Measurements from ENCODE around the gene FAM78A.
"Not testable (repeated sequence)": the region's sequence is repeated elsewhere in the genome, so short reads cannot be mapped to it uniquely, and the experiment has no call there.

The FAM78A gene

DNA sequence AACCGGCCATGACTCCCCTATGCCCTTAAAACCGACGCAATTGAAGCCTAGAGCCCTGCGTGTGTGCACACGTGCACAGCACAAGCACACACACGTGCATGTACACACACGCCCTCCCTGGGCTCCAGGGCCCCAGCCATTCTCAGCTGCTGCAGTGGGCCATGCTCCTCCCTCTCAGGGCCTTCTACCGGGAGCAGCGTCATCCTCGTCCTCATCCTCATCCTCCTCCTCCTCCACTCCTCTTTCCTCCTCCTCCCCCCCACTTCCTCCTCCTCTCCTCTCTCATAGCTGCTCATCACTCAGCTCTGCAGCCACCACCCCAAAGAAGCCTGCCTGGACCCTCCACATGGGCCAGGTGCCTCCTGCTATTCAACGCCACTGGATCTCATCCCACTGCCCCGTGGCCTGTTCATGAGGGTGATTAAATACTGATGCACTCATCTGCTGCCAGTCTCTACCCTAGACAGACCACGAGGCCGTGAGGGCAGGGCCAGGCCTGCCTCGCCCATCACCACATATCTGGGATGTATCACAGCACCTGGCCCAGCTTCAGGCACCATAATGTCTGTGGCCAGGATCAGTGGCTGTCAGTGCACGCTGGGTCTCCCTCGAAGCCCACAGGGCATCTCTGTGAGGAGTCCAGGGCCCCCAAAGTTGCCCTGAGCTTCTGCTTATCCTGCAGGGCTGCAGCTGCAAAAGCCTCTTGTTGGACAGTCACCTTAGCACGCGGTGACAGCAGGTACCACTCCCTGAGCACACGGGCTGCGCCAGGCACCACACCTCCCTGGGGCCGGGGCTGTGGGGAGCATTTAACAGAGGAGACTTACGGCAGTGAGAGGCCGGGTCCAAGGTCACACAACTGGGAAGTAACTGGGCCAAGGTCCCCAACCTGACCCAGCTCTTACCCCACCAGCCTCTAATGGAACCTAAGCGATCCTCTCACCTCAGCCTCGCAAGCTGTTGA is 9.8 kb downstream of the FAM78A start:
- Histone ChIP-seq H3K4me1 (ENCODE audit: control insufficient read depth, insufficient read depth, low read length) (no peaks in the 10 kb centered on the region), H3K9ac (ENCODE audit: low read depth, low read length) (no peak overlapping the region), H3K4me3 (ENCODE audit: low read depth, low read length) (no peak overlapping the region), H3K36me3 (ENCODE audit: control insufficient read depth, insufficient read depth, low read length) (peaks cover 5% of the 10 kb centered on the region), H3K9me3 (ENCODE audit: control insufficient read depth, insufficient read depth, low read length) (no peaks in the 10 kb centered on the region), H3K27me3 (ENCODE audit: control insufficient read depth, insufficient read depth, low read length) (no peaks in the 10 kb centered on the region)

DNA sequence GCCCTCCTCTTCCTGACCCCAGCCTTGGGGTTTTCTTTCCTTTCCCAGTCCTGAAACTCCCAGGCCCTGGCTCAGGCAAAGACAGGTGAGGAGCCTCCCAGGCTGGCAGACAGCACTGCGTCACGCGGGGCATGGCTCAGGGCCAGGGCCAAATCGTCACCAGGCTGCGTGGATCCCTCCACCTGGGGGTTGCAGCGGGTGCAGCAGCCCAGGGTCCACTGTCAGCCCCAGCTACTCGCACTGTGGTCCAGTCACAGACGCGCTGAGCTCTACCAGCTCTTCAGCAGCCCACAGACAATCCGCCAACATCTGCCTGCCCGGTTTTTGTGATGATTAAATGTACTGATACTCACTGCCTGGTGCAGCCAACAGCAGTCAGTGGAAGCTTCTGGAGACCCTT is 12.1 kb downstream of the FAM78A start:
- no peaks in the 10 kb centered on the region for H3K4me1 ChIP-seq (ENCODE audit: control insufficient read depth, insufficient read depth, low read length)
- no peaks in the 10 kb centered on the region for H3K9me3 ChIP-seq (ENCODE audit: control insufficient read depth, insufficient read depth, low read length)
- H3K4me3 ChIP-seq (ENCODE audit: low read depth, low read length) = no peak overlapping the region
- H3K36me3 ChIP-seq (ENCODE audit: control insufficient read depth, insufficient read depth, low read length) = peaks cover 14% of the 10 kb centered on the region
- H3K9ac ChIP-seq (ENCODE audit: low read depth, low read length) = no peak overlapping the region
- H3K27me3 ChIP-seq (ENCODE audit: control insufficient read depth, insufficient read depth, low read length) = no peaks in the 10 kb centered on the region

DNA sequence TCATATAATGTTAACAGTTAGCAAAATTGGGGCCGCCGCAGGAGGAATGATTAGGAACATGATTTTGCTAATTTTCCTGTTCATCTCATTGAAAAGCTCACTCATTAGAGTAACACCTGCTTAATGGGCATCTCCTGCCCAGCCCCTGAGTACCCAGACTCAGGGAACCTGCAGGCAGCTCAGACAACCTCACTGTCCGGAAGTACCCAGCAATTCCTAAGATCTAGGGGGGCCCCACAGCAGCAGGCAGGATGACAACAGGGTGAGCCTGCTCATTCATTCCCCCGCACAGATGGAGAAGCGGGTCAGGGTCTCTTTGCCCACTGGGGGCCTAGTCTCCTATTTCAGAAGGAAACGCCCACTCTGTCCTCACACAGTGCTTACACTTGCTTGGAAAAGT is 12.6 kb downstream of the FAM78A start:
- Histone ChIP-seq H3K4me3 (ENCODE audit: low read depth, low read length) (no peak overlapping the region), H3K9me3 (ENCODE audit: control insufficient read depth, insufficient read depth, low read length) (no peaks in the 10 kb centered on the region), H3K9ac (ENCODE audit: low read depth, low read length) (no peak overlapping the region), H3K4me1 (ENCODE audit: control insufficient read depth, insufficient read depth, low read length) (no peaks in the 10 kb centered on the region), H3K27me3 (ENCODE audit: control insufficient read depth, insufficient read depth, low read length) (no peaks in the 10 kb centered on the region), H3K36me3 (ENCODE audit: control insufficient read depth, insufficient read depth, low read length) (peaks cover 14% of the 10 kb centered on the region)

DNA sequence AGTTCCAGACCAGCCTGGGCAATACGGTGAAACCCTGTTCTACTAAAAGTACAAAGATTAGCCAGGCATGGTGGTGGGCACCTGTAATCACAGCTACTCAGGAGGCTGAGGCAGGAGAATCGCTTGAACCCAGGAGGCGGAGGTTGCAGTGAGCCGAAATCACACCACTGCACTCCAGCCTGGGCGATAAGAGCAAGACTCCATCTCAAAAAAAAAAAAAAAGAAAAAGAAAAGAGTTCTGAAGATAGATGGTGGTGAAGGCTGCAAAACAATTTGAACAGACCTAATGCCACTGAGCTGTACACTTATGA is 13.3 kb downstream of the FAM78A start:
- H3K36me3 ChIP-seq (ENCODE audit: control insufficient read depth, insufficient read depth, low read length) = peaks cover 14% of the 10 kb centered on the region
- not testable (repeated sequence) for H3K4me1 ChIP-seq (ENCODE audit: control insufficient read depth, insufficient read depth, low read length); H3K9ac ChIP-seq (ENCODE audit: low read depth, low read length)

DNA sequence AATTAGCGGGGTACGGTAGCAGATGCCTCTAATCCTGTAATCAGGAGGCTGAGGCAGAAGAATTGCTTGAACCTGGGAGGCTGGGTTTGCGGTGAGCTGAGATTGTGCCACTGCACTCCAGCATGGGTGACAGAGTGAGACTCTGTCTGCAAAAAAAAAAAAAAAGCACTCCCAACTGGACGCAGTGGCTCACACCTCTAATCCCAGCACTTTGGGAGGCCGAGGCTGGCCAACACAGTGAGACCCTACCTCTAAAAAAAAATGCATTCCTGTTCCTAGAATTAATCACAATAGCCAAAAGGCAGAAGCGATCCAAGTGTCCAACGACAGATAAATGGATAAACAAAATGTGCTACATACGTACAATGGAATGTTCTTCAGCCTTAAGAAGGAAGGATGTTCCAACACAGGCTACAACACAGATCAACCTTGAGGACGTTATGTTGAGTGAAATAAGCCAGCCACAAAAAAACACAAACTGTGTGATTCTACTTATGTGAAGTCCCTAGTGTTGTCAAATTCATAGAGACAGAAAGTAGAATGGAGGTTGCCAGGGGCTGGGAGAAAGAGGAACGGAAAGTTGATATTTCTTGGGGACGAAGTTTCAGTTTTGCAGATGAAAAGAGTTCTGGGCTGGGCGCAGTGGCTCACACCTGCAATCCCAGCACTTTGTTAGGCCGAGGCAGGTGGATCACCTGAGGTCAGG is 13.8 kb downstream of the FAM78A start:
- H3K36me3 ChIP-seq (ENCODE audit: control insufficient read depth, insufficient read depth, low read length) = peaks cover 14% of the 10 kb centered on the region
- no peak overlapping the region for H3K9ac ChIP-seq (ENCODE audit: low read depth, low read length)
- no peaks in the 10 kb centered on the region for H3K4me1 ChIP-seq (ENCODE audit: control insufficient read depth, insufficient read depth, low read length)
- H3K4me3 ChIP-seq (ENCODE audit: low read depth, low read length) = no peak overlapping the region
- H3K27me3 ChIP-seq (ENCODE audit: control insufficient read depth, insufficient read depth, low read length) = no peaks in the 10 kb centered on the region
- no peaks in the 10 kb centered on the region for H3K9me3 ChIP-seq (ENCODE audit: control insufficient read depth, insufficient read depth, low read length)

More for the DNA sequence above, 13.3 kb downstream of the FAM78A start:
- not testable (repeated sequence) for H3K9me3 ChIP-seq (ENCODE audit: control insufficient read depth, insufficient read depth, low read length); H3K27me3 ChIP-seq (ENCODE audit: control insufficient read depth, insufficient read depth, low read length); H3K4me3 ChIP-seq (ENCODE audit: low read depth, low read length)

DNA sequence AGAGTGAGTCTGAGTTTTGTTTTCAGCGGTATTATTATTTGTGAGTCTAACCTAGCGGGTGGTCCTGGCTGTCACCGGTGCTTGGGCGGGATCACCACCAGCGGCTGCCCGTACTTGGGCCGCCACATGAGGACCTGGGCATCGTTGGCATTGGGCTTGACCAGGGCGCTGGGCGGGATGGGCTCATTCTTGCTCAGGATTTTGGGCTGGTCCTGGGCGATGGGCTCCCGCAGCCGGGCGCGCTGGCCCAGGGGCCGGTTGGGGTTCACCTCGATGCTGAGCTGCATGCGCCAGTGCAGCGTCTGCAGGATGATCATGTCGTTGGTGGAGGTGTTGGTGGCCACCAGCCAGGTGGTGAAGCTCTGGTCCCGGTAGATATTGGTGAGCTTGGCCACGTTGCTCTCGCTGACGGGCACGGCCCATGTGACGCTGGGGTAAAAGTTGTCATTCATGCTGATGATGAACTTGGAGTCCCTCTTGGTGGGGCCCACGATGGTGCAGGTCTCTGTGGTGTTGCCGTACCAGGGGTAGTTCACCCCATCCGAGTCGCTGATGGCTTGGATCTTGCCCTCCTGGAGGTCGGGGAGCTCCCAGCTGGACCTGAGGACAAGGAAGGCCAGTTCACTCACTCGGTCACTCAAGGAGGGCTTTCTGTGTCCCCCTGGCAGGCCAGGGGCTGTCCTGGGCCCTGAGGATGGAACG is 15.4 kb downstream of the FAM78A start:
- peaks cover 14% of the 10 kb centered on the region for H3K36me3 ChIP-seq (ENCODE audit: control insufficient read depth, insufficient read depth, low read length)
- H3K4me1 ChIP-seq (ENCODE audit: control insufficient read depth, insufficient read depth, low read length) = no peaks in the 10 kb centered on the region
- H3K9ac ChIP-seq (ENCODE audit: low read depth, low read length) = no peak overlapping the region
- no peak overlapping the region for H3K4me3 ChIP-seq (ENCODE audit: low read depth, low read length)
- H3K27me3 ChIP-seq (ENCODE audit: control insufficient read depth, insufficient read depth, low read length) = no peaks in the 10 kb centered on the region
- no peaks in the 10 kb centered on the region for H3K9me3 ChIP-seq (ENCODE audit: control insufficient read depth, insufficient read depth, low read length)

DNA sequence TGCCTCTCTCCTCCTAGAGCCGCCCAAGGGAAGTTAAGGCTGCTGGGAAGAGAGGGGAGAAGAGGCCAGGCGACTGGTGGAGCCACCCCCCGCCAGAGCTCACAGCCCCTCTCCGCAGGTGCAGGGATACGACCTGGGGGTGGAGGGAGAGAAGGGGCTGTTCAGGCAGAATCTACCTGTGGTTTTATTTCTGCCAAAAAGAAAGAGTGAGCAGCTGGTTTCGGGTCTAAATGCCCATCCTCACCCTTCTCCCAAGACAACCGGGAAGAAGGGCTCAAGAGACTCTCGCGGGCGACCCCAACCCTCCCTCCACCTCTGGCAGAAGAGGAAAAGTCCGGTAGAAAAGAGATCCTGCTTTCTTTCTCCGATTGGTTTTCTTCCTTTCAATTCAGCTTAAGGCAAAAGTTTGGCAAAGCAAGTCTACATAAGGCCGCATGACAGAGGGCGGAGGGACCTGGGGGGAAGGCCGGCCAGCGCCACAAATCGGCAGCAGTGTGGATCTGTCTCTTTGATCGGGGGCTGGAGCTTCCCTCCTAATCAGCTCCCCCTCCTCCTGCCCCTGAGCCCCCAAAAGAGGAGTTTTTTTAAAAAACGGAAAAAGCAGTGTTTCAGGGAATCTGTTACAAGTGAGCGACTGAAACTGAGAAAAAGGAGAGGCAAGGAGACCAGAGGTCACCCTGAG is 16.3 kb downstream of the FAM78A start:
- H3K4me1 ChIP-seq (ENCODE audit: control insufficient read depth, insufficient read depth, low read length) = no peaks in the 10 kb centered on the region
- peaks cover 10% of the 10 kb centered on the region for H3K36me3 ChIP-seq (ENCODE audit: control insufficient read depth, insufficient read depth, low read length)
- no peaks in the 10 kb centered on the region for H3K27me3 ChIP-seq (ENCODE audit: control insufficient read depth, insufficient read depth, low read length)
- H3K9ac ChIP-seq (ENCODE audit: low read depth, low read length) = no peak overlapping the region
- H3K9me3 ChIP-seq (ENCODE audit: control insufficient read depth, insufficient read depth, low read length) = no peaks in the 10 kb centered on the region
- no peak overlapping the region for H3K4me3 ChIP-seq (ENCODE audit: low read depth, low read length)

DNA sequence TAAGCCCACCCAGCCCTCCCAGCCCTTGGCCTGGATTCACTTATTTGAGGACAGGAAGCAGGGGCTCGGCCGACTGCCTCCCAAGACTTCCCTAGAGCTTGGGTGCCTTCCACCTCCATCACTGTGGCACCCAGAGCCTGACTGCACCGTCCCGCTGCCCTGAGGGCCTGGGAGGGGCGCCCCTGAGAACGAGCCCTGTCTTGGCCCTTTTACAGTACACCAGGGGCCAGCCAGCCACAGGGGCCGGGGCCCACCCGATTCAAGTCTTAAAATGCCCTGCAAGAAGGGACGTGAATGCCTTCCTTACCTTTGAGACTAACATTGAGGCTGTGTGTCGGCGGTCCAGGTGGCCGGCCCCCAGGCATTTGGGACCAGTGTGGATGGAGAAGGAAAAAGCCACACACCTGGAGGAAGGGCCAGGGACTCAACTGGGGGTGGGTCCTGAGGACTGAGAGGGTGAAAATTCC is 16.8 kb downstream of the FAM78A start:
- no peaks in the 10 kb centered on the region for H3K9me3 ChIP-seq (ENCODE audit: control insufficient read depth, insufficient read depth, low read length)
- no peaks in the 10 kb centered on the region for H3K27me3 ChIP-seq (ENCODE audit: control insufficient read depth, insufficient read depth, low read length)
- H3K4me1 ChIP-seq (ENCODE audit: control insufficient read depth, insufficient read depth, low read length) = no peaks in the 10 kb centered on the region
- peaks cover 10% of the 10 kb centered on the region for H3K36me3 ChIP-seq (ENCODE audit: control insufficient read depth, insufficient read depth, low read length)
- H3K9ac ChIP-seq (ENCODE audit: low read depth, low read length) = no peak overlapping the region
- no peak overlapping the region for H3K4me3 ChIP-seq (ENCODE audit: low read depth, low read length)

DNA sequence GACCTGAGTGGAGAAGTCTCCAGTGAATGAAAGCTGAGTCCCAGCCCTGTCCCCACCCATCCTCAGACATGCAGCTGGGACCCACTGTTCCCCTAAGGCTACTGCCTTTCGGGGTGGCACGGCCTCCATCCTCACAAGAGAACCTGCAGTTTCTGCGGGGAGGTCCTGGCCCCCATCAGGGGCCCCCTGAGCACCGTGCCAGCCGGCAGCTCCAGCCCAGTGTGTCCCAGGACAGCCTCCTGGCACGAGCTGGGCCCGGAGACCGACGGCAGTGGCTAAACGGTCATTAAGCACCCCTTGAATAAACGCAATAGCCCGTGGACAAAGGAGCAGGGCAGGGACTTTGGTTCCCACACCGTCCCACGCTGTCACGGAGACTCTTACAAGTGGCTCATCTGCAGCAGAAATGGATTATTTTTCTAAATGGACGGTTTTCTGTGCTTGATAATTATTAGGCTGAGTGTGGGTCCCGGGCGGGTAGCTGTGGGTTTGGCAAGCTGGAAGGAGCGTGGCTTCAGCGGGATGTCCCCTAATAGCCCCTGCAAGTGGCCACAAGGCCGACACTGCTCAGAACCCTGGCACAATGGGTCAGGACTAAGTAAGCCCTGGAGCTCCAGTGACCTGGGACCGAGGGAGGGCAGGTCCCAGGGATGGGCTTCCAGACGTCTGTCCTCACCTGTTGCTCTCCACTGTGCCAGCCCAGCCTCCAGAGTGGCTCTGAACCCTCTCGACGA is 17.4 kb downstream of the FAM78A start:
- Histone ChIP-seq H3K36me3 (ENCODE audit: control insufficient read depth, insufficient read depth, low read length) (peaks cover 10% of the 10 kb centered on the region), H3K9me3 (ENCODE audit: control insufficient read depth, insufficient read depth, low read length) (no peaks in the 10 kb centered on the region), H3K9ac (ENCODE audit: low read depth, low read length) (no peak overlapping the region), H3K4me3 (ENCODE audit: low read depth, low read length) (no peak overlapping the region), H3K4me1 (ENCODE audit: control insufficient read depth, insufficient read depth, low read length) (no peaks in the 10 kb centered on the region), H3K27me3 (ENCODE audit: control insufficient read depth, insufficient read depth, low read length) (no peaks in the 10 kb centered on the region)

DNA sequence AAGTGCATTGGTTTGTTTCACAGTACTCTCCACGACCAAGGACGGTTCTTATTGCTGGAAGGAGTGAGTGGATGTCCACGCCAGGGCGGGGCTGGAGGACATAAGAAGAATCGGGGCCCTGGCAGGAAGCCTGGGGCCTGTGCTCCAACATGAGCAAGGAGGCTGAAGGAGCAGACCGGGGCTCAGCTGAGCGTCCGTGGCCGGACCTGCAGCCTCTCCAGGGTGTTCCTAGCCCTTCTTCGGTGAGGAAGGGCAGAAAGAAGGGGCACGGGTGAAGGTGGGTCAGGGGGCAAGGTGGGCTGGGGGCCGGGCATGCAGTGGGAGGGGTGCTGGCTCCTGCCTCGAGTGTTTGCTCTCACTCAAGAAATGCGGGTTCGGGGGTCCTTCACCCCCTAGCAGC is 18.1 kb downstream of the FAM78A start:
- no peak overlapping the region for H3K4me3 ChIP-seq (ENCODE audit: low read depth, low read length)
- H3K27me3 ChIP-seq (ENCODE audit: control insufficient read depth, insufficient read depth, low read length) = no peaks in the 10 kb centered on the region
- no peaks in the 10 kb centered on the region for H3K4me1 ChIP-seq (ENCODE audit: control insufficient read depth, insufficient read depth, low read length)
- H3K36me3 ChIP-seq (ENCODE audit: control insufficient read depth, insufficient read depth, low read length) = peaks cover 10% of the 10 kb centered on the region
- H3K9ac ChIP-seq (ENCODE audit: low read depth, low read length) = no peak overlapping the region
- H3K9me3 ChIP-seq (ENCODE audit: control insufficient read depth, insufficient read depth, low read length) = no peaks in the 10 kb centered on the region

All from iPS-15b (cell line).